OCI-LY1 (cell line): Measurements from ENCODE around the gene RSL1D1.
"Not testable (repeated sequence)": the region's sequence is repeated elsewhere in the genome, so short reads cannot be mapped to it uniquely, and the experiment has no call there.

ENCODE experiments used
- EZH2 ChIP-seq: fragments of 200-600 bp; sonication (generic), shearing (Covaris generic); IDR thresholded peaks from 2 replicates; pipeline ENCODE4 v1.8.0; 2017; ENCODE audit warnings: borderline replicate concordance, mixed run types, mild to moderate bottlenecking, antibody characterized with exemption, low read length, moderate library complexity, mixed read lengths
- TF ChIP-seq, protein P1 (sequence below): fragments of 200-600 bp; sonication (generic), shearing (Covaris generic); IDR thresholded peaks from 2 replicates; pipeline ENCODE4 v1.5.1; 2017; ENCODE audit warnings: mild to moderate bottlenecking, antibody characterized with exemption, low read length, moderate library complexity, mixed read lengths

GRCh38 chr16:11825520-11826165 lies 25.7 kb downstream of the RSL1D1 start:
- TF ChIP-seq, protein P1, sequence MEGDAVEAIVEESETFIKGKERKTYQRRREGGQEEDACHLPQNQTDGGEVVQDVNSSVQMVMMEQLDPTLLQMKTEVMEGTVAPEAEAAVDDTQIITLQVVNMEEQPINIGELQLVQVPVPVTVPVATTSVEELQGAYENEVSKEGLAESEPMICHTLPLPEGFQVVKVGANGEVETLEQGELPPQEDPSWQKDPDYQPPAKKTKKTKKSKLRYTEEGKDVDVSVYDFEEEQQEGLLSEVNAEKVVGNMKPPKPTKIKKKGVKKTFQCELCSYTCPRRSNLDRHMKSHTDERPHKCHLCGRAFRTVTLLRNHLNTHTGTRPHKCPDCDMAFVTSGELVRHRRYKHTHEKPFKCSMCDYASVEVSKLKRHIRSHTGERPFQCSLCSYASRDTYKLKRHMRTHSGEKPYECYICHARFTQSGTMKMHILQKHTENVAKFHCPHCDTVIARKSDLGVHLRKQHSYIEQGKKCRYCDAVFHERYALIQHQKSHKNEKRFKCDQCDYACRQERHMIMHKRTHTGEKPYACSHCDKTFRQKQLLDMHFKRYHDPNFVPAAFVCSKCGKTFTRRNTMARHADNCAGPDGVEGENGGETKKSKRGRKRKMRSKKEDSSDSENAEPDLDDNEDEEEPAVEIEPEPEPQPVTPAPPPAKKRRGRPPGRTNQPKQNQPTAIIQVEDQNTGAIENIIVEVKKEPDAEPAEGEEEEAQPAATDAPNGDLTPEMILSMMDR: not testable (repeated sequence)
- TF ChIP-seq EZH2: not testable (repeated sequence)
